Measurements from ENCODE around the gene SMAD2.

DNA sequence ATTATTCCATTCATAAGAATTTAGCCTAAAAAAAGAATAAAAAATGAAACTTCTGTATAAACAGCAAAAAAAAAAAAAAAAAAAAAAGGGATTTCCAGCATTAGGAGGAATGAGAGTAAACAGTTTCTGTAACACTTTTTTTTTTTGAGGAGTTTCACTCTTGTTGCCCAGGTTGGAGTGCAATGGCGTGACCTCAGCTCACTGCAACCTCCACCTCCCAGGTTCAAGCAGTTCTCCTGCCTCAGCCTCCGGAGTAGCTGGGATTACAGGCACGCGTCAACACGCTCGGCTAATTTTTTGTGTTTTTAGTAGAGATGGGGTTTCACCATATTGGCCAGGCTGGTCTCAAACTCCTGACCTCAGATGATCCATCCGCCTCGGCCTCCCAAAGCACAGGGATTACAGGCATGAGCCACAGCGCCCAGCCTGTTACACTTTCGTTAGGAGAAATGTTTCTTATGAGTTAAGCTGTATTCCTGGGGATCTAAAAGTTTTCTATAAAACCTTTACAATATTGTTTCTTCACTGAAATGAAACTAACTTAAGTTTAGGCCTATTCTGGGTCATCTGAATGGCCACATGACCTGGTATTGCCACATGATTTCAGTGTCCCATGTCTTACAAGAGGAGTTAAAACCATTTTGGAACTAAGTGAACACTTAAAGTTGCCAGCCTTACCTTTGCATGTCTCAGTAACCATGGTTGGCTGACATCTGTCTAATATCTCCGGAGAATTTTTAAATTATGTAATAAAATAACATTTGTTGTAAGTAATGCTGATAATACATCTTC is 17.5 kb downstream of the SMAD2 start:
- TF ChIP-seq, protein P1, sequence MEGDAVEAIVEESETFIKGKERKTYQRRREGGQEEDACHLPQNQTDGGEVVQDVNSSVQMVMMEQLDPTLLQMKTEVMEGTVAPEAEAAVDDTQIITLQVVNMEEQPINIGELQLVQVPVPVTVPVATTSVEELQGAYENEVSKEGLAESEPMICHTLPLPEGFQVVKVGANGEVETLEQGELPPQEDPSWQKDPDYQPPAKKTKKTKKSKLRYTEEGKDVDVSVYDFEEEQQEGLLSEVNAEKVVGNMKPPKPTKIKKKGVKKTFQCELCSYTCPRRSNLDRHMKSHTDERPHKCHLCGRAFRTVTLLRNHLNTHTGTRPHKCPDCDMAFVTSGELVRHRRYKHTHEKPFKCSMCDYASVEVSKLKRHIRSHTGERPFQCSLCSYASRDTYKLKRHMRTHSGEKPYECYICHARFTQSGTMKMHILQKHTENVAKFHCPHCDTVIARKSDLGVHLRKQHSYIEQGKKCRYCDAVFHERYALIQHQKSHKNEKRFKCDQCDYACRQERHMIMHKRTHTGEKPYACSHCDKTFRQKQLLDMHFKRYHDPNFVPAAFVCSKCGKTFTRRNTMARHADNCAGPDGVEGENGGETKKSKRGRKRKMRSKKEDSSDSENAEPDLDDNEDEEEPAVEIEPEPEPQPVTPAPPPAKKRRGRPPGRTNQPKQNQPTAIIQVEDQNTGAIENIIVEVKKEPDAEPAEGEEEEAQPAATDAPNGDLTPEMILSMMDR (IDR thresholded peaks at IDR 0.05; ENCODE audit: low read length): no peak
- TF ChIP-seq EZH2 (IDR thresholded peaks at IDR 0.05; ENCODE audit: borderline replicate concordance, low read length): no peak
